Aorta (tissue), 5 donors: Measurements from ENCODE around the gene PEX3. TPM values are rescaled to one million over a fixed set of nuclear protein-coding genes. Genes with fewer than 3 reads are reported as not detected.

Experiments used
- ATAC-seq: fragments of 200-7000 bp; cut with Tn5 transposase; one replicate; pipeline ENCODE4 v1.9.1; 2022; ENCODE audit warnings: moderate library complexity; ENCODE audit not compliant: low FRiP score
- DNase-seq, 2 donors: peaks; one replicate each; pipeline ENCODE4 v3.0.0-alpha.2; 2020
- H3K27ac ChIP-seq, 2 donors: one replicate each; pipeline ENCODE4 v1.5.1; 2013; ENCODE audit warnings: low read length in 2 of 2, mild to moderate bottlenecking in 2 of 2, moderate library complexity in 2 of 2, control low read depth in 1 of 2, inconsistent platforms in 1 of 2, low read depth in 1 of 2
- H3K27me3 ChIP-seq, 2 donors: one replicate each; pipeline ENCODE4 v1.6.1; 2013; ENCODE audit warnings: control low read depth in 1 of 2, low read length in 1 of 2, mild to moderate bottlenecking in 1 of 2, moderate library complexity in 1 of 2; ENCODE audit not compliant: insufficient read depth in 2 of 2, control insufficient read depth in 1 of 2
- H3K36me3 ChIP-seq, 2 donors: one replicate each; pipeline ENCODE4 v1.6.1; 2013; ENCODE audit warnings: control low read depth in 1 of 2, low read length in 1 of 2, mild to moderate bottlenecking in 1 of 2; ENCODE audit not compliant: insufficient read depth in 2 of 2, control insufficient read depth in 1 of 2
- H3K4me1 ChIP-seq, 2 donors: one replicate each; pipeline ENCODE4 v1.6.1; 2013; ENCODE audit warnings: low read length in 2 of 2, control low read depth in 1 of 2, mild to moderate bottlenecking in 1 of 2, moderate library complexity in 1 of 2; ENCODE audit not compliant: insufficient read depth in 2 of 2, control insufficient read depth in 1 of 2
- H3K4me3 ChIP-seq, 2 donors: one replicate each; pipeline ENCODE4 v1.5.1; 2013; ENCODE audit warnings: low read length in 2 of 2, control low read depth in 1 of 2, mild to moderate bottlenecking in 1 of 2
- H3K9me3 ChIP-seq: one replicate; pipeline ENCODE4 v1.6.1; 2013; ENCODE audit warnings: mild to moderate bottlenecking, low read length; ENCODE audit not compliant: control insufficient read depth
- WGBS, 2 donors: extraction: QIAGEN DNeasy Blood & Tissue Kit; methylation state at CpG; one replicate each; pipeline ENCODE4 v1.1.7; 2013; 5-methylcytosine and 5-hydroxymethylcytosine counted together
- intact Hi-C, 2 donors: fragments of 100-400 bp; cut with DNase I; formaldehyde crosslinking; loops; one replicate each; pipeline versions ENCODE4 v1.14.2 to v1.15.0; 2022
- polyA plus RNA-seq, 2 donors: library from polyadenylated mRNA; stranded (reverse); fragments of 200-250 nt; gene quantifications; one replicate each; pipeline ENCODE4 v1.2.3, GENCODE V29; 2013
- total RNA-seq, 2 donors: library from RNA; stranded (reverse); fragmentation: NEBNext Ultra II Directional; extraction: Animal tissue kit (Norgen Biotek cat#: 25700); gene quantifications; one replicate each; pipeline ENCODE4 v1.2.1, GENCODE V29; 2021
- donor health status: healthy with polysubstance abuse.
- donor health status: Bipolar disorder and iron deficiency.
- donor health status: DM: no; HTN: no; CAD: no.
- donor health status: DM: no; HTN: no; CAD: no.
- donor health status: DM: yes; HTN: yes; CAD: no.

PEX3 gene
- total and polyA plus RNA-seq, 4 donors = 5.0 to 26.1 (median 13.7) TPM

DNA sequence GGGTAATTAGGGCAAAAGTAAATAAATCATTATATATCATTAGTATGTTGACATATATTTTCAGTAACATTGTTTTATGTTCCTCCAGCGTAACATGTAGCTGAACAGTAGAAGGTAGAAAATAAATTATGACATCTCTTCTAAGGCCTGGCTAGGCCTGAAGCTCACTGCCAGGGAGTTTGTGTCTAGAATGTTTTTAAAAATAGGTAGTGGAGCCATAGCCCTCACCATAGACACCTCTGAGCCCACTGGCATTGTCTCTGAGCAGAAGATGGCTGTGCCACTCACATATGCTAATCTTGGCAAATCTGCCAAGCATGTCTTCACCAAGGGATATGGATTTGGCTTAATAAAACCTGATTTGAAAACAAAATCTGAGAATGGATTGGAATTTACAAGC, 39.6 kb downstream of the PEX3 start:
- H3K4me1 ChIP-seq = no peaks in the 10 kb centered on the region

DNA sequence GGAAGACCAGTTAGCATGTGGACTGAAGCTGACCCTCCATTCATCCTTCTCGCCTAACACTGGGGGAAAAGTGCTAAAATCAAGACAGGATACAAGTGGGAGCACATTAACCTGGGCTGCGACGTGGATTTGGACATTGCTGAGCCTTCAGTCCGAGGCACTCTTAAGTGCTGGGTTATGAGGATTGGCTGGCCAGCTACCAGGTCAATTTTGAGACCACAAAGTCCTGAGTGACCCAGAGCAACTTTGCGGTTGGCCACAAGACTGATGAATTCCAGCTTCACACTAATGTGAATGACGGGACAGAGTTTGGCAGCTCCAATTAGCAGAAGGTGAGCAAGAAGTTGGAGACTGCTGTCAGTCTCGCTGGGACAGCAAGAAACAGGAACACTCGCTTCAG, 40.2 kb downstream of the PEX3 start:
- Histone ChIP-seq H3K4me1 (no peaks in the 10 kb centered on the region), H3K27ac (no peak overlapping the region), H3K36me3 (peaks cover 0 to 2% of the 10 kb centered on the region in 2 donors), H3K9me3 (no peaks in the 10 kb centered on the region), H3K4me3 (no peak overlapping the region), H3K27me3 (no peaks in the 10 kb centered on the region)
- DNase-seq = no peak
- intact Hi-C loops = no loop called here
- WGBS, 2 donors = 93 to 95% methylated on average over 8 of the region's 8 CpGs
- no peak for ATAC-seq

More for the DNA sequence above, 39.6 kb downstream of the PEX3 start:
- ATAC-seq = no peak
- Histone ChIP-seq H3K27ac (no peak overlapping the region), H3K36me3 (peaks cover 0 to 2% of the 10 kb centered on the region in 2 donors), H3K9me3 (no peaks in the 10 kb centered on the region), H3K27me3 (no peaks in the 10 kb centered on the region), H3K4me3 (no peak overlapping the region)
- intact Hi-C loops = no loop called here
- no peak for DNase-seq
- 95 to 97% methylated on average over 1 of the region's 1 CpG for WGBS, 2 donors

DNA sequence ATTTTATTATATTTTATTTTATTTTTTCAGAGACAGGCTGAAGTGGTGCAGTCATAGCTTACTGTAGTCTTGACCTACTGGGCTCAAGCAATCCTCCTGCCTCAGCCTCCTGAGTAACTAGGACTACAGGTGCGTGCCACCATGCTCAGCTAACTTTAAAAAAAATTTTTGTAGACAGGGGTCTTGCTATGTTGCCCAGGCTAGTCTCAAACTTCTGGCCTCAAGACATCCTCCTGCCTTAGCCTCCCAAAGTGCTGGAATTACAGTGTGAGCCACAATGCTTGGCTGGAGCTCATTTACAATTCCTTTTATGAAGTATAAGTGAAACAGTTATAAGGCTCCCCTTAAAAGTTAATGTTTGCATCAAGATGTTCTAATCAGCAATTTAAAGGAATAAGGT, 46.4 kb downstream of the PEX3 start:
- H3K27me3 ChIP-seq = no peaks in the 10 kb centered on the region
- DNase-seq = no peak
- WGBS, 2 donors = 95 to 100% methylated on average over 1 of the region's 1 CpG
- no peak overlapping the region for H3K27ac ChIP-seq
- no peak for ATAC-seq
- intact Hi-C loops = no loop called here
- no peaks in the 10 kb centered on the region for H3K4me1 ChIP-seq
- peaks cover 0 to 2% of the 10 kb centered on the region in 2 donors for H3K36me3 ChIP-seq
- H3K4me3 ChIP-seq = no peak overlapping the region
- H3K9me3 ChIP-seq = no peaks in the 10 kb centered on the region

DNA sequence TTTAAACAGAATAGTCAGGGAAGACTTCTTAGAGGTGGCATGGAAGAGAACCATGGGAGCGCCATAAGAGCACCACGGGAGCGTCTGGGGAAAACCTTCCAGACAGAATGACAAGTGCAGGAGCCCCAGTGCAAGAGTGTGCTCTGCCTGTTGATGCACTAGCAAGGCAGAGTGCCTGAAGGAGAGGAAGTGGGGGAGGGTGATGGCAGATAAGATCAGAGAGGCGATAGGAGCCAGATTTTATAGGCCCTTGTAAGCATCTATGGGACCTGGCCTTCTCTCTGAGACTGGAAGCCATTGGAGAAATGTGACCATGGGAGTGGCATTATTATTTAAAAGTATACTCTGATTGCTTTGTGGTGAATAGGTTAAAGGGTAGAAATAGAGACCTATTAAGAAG, 47.8 kb downstream of the PEX3 start:
- no peak for ATAC-seq
- no peaks in the 10 kb centered on the region for H3K9me3 ChIP-seq
- no peaks in the 10 kb centered on the region for H3K36me3 ChIP-seq
- no peak for DNase-seq
- intact Hi-C loops = no loop called here
- no peak overlapping the region for H3K27ac ChIP-seq
- no peaks in the 10 kb centered on the region for H3K4me1 ChIP-seq
- H3K4me3 ChIP-seq = no peak overlapping the region
- 90% methylated on average over 4 of the region's 4 CpGs for WGBS, 2 donors
- H3K27me3 ChIP-seq = no peaks in the 10 kb centered on the region

DNA sequence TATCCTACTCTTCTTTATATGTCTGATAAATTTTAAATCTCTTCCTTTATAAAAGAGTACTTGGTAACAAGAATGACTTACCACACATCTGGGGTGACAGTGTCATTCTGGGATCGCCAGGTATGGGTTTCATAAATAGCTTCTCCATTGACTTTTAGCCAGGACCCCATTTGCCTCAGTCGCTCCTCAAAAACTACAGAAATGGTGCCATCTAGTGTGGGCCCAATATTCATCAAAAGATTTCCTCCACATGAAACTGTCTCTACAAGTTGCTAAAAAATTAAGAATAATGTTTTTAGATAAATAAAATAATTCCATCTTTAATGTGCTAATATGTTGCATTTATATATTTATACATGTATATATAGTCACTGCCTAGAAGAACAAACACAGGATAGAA, 51.2 kb downstream of the PEX3 start:
- no peak for DNase-seq
- Histone ChIP-seq H3K27me3 (no peaks in the 10 kb centered on the region), H3K4me3 (no peak overlapping the region), H3K27ac (no peak overlapping the region), H3K36me3 (peaks cover 0 to 2% of the 10 kb centered on the region in 2 donors), H3K4me1 (no peaks in the 10 kb centered on the region), H3K9me3 (no peaks in the 10 kb centered on the region)
- 81 to 82% methylated on average over 2 of the region's 2 CpGs for whole genome bisulfite sequencing, 2 donors
- intact Hi-C loops = no loop called here
- no peak for ATAC-seq

DNA sequence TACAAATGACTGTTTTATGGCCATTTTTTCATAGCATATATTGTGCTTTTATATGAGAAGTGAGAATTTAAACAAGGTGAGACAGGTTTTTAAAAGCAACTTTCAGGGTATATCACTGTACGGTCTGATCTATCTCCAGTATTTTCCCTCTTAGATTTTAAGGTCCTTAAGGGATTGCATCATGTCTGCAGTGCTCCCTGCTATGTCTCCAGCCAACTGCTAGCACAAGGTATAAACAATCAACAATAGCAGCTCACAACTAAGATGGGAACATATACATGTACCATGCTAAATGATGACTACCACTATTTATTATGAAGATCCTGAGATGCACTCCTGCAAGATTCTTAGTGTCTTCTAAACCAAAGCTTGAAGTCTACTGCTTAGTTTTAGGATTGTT, 53.8 kb downstream of the PEX3 start:
- no peak for ATAC-seq
- Histone ChIP-seq H3K4me3 (no peak overlapping the region), H3K27ac (no peak overlapping the region), H3K27me3 (no peaks in the 10 kb centered on the region), H3K9me3 (no peaks in the 10 kb centered on the region), H3K36me3 (peaks cover 0 to 2% of the 10 kb centered on the region in 2 donors), H3K4me1 (no peaks in the 10 kb centered on the region)
- WGBS, 2 donors = 64 to 86% methylated on average over 1 of the region's 1 CpG
- DNase-seq = no peak
- intact Hi-C loops = no loop called here

DNA sequence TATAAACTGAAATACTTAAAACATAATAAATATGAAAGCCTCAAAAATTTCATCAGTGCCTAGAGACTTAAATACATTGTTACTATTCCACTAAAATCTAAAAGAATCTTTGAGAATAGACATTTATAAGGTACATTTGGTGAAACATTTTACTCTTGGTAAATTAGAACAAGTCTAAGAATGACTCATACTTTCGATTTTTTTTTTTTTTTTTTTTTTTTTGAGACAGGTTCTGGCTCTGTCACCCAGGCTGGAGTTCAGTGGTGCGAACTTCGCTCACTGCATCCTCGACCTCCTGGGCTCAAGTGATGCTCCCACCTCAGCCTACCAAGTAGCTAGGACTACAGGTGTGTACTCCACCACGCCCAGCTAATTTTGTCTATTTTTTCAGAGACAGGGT, 54.5 kb downstream of the PEX3 start:
- no peaks in the 10 kb centered on the region for H3K9me3 ChIP-seq
- H3K4me1 ChIP-seq = no peaks in the 10 kb centered on the region
- intact Hi-C loops = no loop called here
- H3K4me3 ChIP-seq = no peak overlapping the region
- no peaks in the 10 kb centered on the region for H3K27me3 ChIP-seq
- 73 to 80% methylated on average over 5 of the region's 5 CpGs for WGBS, 2 donors
- H3K36me3 ChIP-seq = peaks cover 0 to 2% of the 10 kb centered on the region in 2 donors
- ATAC-seq (no peak), DNase-seq (no peak)
- H3K27ac ChIP-seq = no peak overlapping the region

DNA sequence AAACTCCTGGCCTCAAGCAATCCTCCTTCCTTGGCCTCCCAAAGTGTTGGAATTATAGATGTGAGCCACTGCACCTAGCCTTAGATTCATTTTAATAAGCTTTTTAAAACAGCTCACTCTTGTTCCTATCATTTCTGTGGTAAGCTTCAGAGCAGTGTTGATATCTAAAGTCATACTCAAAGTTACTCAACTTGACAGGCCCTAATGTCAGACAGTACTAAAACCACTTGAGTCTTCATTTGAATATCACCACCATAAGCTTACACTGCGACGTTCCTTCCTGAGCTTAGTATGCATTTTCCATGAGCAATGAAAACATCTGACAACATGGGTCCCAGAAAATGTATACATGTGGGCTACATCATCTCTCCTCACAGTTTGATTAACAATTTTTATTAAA, 54.9 kb downstream of the PEX3 start:
- Histone ChIP-seq H3K27ac (no peak overlapping the region), H3K36me3 (peaks cover 0 to 2% of the 10 kb centered on the region in 2 donors), H3K9me3 (no peaks in the 10 kb centered on the region), H3K27me3 (no peaks in the 10 kb centered on the region), H3K4me1 (no peaks in the 10 kb centered on the region), H3K4me3 (no peak overlapping the region)
- intact Hi-C loops = no loop called here
- no peak for ATAC-seq
- DNase-seq = no peak
- 95 to 96% methylated on average over 2 of the region's 2 CpGs for WGBS, 2 donors

DNA sequence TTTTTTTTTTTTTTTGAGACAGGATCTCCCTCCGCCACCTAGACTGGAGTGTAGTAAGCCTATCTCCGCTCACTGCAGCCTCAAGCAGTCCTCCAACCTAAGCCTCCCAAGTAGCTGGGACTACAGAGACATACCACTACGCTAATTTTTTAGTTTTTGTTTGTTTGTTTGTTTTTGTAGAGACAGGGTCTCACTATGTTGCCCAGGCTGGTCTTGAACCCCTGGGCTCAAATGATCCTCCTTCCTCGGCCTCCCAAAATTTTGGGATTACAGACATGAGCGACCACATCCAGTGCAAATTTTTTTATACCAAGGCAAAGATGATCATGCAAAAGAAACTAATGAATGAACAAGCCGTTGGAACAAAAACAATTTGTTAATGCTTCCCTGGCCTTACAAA, 55.6 kb downstream of the PEX3 start:
- intact Hi-C loops = no loop called here
- no peaks in the 10 kb centered on the region for H3K9me3 ChIP-seq
- ATAC-seq (no peak), DNase-seq (no peak)
- H3K4me3 ChIP-seq = no peak overlapping the region
- 94 to 97% methylated on average over 6 of the region's 6 CpGs for WGBS, 2 donors
- no peaks in the 10 kb centered on the region for H3K4me1 ChIP-seq
- H3K36me3 ChIP-seq = peaks cover 0 to 2% of the 10 kb centered on the region in 2 donors
- H3K27ac ChIP-seq = no peak overlapping the region
- no peaks in the 10 kb centered on the region for H3K27me3 ChIP-seq
